Fibroblast of peridontal ligament (primary cell): Measurements from ENCODE around the gene TRIM69.
"Not testable (repeated sequence)": the region's sequence is repeated elsewhere in the genome, so short reads cannot be mapped to it uniquely, and the experiment has no call there.

Experiments
- DNase-seq: peaks from one replicate; pipeline ENCODE4 v3.0.0-alpha.2; 2010; ENCODE audit errors: extremely low read depth

The TRIM69 gene

GRCh38 chr15:44716983-44717602 lies 19.2 kb upstream of the TRIM69 start:
- no peak for DNase-seq

GRCh38 chr15:44718180-44718926 lies 18.0 kb upstream of the TRIM69 start:
- no peak for DNase-seq

DNA sequence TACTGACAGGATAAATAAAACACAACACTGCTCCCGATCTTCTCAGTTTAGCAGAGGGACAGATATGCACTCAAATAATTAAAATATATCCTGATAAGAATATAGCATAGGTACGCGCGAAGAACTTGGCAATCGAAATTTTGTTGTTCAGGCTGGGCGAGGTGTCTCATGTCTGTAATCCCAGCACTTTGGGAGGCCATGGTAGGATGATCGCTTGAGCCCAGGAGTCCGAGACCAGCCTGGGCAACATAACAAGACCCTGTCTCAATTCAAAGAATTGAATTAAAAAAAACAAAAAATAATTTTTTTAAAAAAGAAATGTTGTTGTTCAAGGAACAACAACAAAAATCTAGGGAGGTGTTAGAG lies 17.4 kb upstream of the TRIM69 start:
- no peak for DNase-seq

- peak; percentile 37 for DNase-seq
Measured at GRCh38 chr15:44719293-44719999, 16.9 kb upstream of the TRIM69 start.

DNA sequence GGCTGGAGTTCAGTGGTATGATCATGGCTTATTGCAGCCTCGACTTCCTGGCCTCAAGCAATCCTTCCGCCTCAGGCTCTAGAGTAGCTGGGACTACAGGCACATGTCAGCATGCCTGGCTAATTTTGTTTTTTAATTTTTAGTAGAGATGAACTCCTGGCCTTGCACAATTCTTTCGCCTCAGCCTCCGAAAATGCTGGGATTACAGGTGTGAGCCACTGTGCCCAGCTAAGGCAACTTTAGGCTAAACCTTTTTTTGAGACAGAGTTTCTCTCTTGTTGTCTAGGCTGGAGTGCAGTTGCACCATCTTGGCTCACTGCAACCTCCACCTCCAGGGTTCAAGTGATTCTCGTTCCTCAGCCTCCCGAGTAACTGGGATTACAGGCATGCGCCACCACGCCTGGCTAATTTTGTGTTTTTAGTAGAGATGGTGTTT lies 16.3 kb upstream of the TRIM69 start:
- DNase-seq, result not testable (repeated sequence)

DNA sequence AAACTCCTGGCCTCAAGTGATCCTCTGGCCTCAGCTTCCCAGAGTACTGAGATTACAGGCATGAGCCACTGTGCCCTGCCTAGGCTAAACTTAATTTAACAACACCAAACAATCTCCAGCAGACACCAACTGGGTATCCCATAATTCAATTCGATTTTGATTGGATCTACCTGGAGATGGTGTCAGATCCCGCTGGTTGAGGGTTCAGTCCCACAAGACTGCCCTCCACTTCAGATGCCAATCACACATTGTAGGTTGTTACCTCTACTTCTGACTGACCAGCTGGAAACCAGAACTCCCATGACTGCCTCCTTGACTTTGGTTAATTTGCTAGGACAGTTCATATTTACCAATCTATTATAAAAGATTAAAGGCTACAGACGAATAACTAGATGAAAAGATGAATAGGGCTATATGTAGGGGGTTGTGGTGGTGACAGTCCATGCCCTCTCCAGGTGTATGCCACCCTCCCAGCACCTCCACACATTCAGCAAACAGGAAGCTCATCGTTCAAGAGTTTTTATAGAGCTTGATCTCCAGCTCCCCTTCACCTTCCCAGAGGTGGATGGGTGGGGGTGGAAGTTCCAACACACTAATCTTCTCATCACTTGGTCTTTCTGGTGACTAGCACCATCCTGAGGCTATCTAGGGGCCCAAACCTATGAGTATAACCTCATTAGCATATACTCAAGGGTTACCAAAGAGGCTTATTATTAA lies 15.7 kb upstream of the TRIM69 start:
- no peak for DNase-seq

GRCh38 chr15:44722011-44722410 lies 14.3 kb upstream of the TRIM69 start:
- DNase-seq, result no peak

DNA sequence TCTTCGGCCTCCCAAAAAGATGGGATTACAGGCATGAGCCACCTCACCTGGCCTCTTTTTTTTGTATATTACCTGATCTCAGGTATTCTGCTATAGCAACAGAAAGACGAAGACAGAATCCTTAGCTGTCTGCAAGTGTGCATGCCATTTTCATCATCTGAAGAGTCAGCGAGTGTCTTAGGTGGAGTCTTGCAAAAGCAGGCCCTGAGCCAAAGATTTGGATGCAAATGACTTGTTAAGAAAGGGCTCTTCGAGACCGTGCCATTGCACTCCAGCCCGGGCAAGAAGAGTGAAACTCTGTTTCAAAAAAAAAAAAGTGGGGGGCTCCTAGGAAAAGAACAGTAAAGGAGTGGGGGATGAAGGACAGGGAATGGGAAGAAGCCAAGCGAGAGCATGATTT lies 10.2 kb upstream of the TRIM69 start:
- no peak for DNase-seq

DNA sequence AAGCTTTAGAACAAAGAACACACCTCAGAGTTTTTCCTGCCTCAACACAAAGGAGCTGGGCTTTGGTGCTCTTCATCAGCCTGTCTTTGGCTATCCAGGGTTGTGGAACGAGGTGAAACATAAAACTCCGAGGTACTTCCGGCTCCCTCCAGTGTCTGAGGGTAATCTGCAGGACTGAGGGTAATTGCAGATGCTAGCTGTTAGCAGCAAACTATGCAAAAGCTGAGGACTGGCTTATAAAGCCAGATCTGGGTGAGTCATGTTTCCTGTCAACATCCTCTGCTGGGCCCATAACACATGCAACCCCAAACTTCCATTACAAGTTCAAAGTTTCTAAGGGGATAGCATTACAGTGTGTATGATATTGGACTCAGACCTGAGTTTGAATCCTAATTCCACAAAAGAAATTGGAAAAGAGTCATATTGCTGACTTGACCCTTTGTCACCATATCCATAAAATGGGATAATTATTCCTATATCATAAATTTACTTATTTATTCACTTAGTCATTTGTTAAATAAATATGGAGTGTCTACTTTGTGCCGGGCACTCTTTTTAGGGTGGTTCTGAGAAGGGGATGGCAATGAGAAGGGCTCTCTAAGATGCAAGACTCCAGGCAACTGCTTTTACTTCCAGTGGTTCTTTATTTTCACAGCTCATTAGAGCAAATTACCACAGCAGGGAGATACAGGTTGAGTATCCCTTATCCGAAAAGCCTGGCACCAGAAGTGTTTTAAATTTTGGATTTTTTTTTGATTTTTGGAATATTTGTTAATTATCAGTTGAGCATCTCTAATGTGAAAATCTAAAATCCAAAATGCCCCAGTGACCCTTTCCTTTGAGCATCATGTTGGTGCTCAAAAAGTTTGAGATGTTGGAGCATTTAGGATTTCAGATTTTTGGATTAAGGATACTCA lies 9.5 kb upstream of the TRIM69 start:
- peak; percentile 88 for DNase-seq

DNA sequence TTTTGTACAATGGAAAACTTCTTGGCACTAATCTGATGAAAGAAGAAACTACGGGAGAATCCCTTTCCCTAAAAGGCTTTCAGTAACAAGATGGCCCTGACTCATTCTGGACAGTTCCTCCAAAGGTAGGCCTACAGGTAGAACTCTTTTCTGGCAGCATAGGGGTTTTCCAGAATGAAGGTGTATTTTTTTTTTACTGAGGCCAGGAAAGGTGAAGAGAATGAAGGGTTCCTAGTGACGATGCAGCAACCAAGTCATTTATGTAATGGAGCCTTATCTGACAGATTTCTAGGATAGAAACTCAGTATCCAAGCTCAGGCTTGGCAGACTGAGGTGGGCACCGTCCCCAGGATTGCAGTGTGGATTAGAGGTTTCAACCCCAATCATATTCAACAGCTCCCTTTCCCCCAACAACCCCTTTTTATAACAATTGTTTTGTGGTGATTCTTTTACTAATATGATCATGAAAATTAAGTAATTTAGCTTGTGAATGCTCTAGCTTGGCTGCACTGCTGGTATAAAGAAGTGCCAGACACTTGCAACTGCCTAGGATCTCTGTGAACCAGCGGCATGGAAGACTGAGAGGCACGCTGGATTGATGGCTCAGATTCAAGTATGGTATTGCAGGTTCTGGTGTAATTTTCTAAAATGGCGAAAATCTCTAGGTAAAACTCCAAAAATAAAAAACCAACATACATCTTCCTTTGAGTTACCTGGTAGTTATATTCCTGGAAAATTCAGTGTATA lies 8.7 kb upstream of the TRIM69 start:
- DNase-seq, result no peak

GRCh38 chr15:44728232-44728575 lies 8.1 kb upstream of the TRIM69 start:
- DNase-seq, result not testable (repeated sequence)

DNA sequence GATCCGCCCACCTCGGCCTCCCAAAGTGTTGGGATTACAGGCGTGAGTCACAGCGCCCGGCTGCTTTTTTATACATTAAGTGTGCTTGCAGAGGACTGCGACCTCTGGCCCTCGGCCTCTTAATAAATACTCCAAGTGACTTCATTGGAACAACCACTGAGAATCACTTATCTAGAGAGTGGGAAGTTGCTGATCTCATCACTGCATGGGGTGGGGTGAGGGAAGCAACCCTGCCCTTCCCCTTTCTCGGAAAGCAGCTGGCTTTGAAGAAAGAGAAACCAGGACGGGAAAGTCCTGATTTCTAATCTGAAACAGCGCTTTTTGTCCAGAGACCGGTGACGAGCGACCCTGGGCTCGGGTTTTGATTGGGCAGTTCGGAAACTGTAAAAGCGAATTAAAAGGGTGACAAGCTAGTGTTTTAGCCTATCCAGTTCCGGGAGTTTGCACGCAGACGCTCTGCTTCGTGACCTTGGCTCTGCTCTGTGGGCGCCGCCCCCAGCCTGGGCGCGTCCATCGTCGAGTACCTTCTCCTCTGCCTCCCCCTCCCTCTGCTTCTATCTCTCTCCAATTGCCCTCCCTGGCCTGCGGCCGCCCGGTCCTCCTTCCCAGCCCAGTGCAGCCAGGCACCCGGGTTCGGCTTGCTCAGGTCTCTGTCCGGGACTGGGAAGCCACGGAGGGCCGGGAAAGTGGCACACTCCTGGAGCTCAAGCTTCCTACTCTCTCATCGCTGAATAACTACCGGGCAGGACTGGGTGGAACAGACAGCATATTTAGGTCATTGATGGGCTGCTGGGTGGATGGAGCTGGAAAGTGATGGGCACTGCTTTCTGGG lies 7.5 kb upstream of the TRIM69 start:
- peak; percentile 99 for DNase-seq

- DNase-seq, result peak; percentile 42
Measured at GRCh38 chr15:44729408-44730127, 6.8 kb upstream of the TRIM69 start.

- DNase-seq, result no peak
Measured at GRCh38 chr15:44734839-44735481, 1.4 kb upstream of the TRIM69 start.

- peak; percentile 44 for DNase-seq
Measured at GRCh38 chr15:44735482-44736180, 697 bp upstream of the TRIM69 start.

DNA sequence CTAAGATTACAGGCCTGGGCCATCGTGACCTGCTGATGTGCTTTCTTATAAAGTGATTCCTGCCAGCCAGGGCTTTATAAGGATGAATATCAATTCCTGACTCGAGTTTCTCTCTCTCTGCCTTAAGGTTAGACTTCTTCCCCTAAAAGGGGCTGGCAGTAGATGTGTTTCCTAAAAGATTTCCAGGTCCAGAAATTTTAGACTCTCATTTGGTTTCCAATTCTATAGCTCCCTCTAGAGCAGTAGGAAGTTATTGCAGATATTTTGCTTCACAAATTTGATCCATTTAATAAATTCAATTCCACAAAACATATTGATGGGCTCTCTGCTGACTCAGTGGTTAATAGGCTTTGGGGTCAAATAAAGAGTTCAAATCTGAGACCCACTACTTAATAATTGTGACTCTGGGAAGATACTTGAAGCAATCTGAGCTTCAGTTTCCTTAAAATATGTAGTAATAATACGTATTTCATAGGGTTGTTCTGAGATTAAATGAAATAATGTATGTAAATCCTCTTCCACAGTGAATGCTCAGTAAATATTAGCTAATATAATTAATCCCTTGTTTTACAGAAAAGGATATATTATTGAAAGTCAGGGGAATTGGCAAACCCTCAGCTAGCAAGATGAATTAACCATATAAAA lies 2.1 kb downstream of the TRIM69 start:
- peak; percentile 87 for DNase-seq

GRCh38 chr15:44739222-44739847 lies 3.0 kb downstream of the TRIM69 start:
- DNase-seq, result not testable (repeated sequence)
